Activated CD8-positive, alpha-beta T cell treated with anti-CD3 and anti-CD28 coated beads for 36 hours (primary cell): ENCODE data around the gene SUPT20H. TPM values are rescaled to one million over a fixed set of nuclear protein-coding genes. Genes with fewer than 3 reads are reported as not detected.

ENCODE experiments used
- ATAC-seq: fragments of 200-7000 bp; cut with Tn5 transposase; one replicate; pipeline ENCODE4 v1.10.0; 2021; ENCODE audit warnings: mild to moderate bottlenecking, moderate library complexity
- CTCF ChIA-PET: fragments of 350-600 bp; sonication (Branson Sonifier 250); formaldehyde crosslinking; loops from one replicate; lab custom pipeline; 2021; ENCODE audit warnings: antibody characterized with exemption; lab: Charles Lee
- POLR2A ChIA-PET: fragments of 350-600 bp; sonication (Branson Sonifier 250); formaldehyde crosslinking; loops from one replicate; lab custom pipeline; 2021; ENCODE audit warnings: antibody characterized with exemption; lab: Charles Lee
- DNase-seq: peaks from one replicate; pipeline ENCODE4 v3.0.0-alpha.2; 2020
- H3K27ac Mint-ChIP-seq: one replicate; pipeline ENCODE4 v1.8.0; 2021; ENCODE audit warnings: mild to moderate bottlenecking, mixed read lengths
- H3K27me3 Mint-ChIP-seq: one replicate; pipeline ENCODE4 v1.8.0; 2021; ENCODE audit warnings: mixed read lengths
- H3K36me3 Mint-ChIP-seq: one replicate; pipeline ENCODE4 v1.8.0; 2021; ENCODE audit warnings: low read depth, mixed read lengths
- H3K4me1 Mint-ChIP-seq: one replicate; pipeline ENCODE4 v1.8.0; 2021; ENCODE audit warnings: low read depth, mixed read lengths
- H3K4me3 Mint-ChIP-seq: one replicate; pipeline ENCODE4 v1.8.0; 2021; ENCODE audit warnings: mild to moderate bottlenecking, moderate library complexity, mixed read lengths
- H3K9me3 Mint-ChIP-seq: one replicate; pipeline ENCODE4 v1.8.0; 2021; ENCODE audit warnings: mixed read lengths
- intact Hi-C: fragments of 100-400 bp; cut with micrococcal nuclease; formaldehyde crosslinking; loops from one replicate; pipeline ENCODE4 v1.10.0; 2022
- total RNA-seq, 2 experiments: library from RNA; stranded (reverse); gene quantifications; one replicate each; pipeline ENCODE4 v1.2.3, GENCODE V29; 2021
- TF ChIP-seq, protein P1 (sequence below): fragments of 200-600 bp; IDR thresholded peaks from one replicate; pipeline ENCODE4 v1.8.0; 2022; ENCODE audit warnings: antibody characterized with exemption, mild to moderate bottlenecking

Gene SUPT20H
- total RNA-seq, 2 experiments from 2014 or later = 59.6 to 63.4 TPM

DNA sequence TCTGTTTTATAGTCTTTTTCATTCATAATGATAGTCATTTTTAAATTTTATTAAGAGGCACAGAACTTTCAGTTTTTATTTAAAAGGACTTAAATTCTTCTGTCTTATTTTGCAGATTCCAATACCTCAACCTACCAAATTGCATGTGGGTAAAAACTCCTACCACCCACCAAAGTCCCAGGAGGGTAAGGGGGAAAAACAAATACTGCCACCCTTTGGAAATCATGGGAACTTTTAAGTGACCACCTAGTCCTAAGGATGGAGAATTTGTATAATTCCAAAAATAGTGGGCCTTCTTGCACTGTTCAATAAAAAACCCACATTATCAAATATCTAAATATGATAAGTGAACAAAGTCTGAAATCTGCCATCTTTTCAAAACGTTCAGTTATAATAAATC lies 9.7 kb downstream of the SUPT20H start:
- intact Hi-C loops = no loop called here
- no peak for ATAC-seq
- H3K4me1 Mint-ChIP-seq = peaks cover 36% of the 10 kb centered on the region
- H3K4me3 Mint-ChIP-seq = no peak overlapping the region
- no peak overlapping the region for H3K27ac Mint-ChIP-seq
- TF ChIP-seq, protein P1, sequence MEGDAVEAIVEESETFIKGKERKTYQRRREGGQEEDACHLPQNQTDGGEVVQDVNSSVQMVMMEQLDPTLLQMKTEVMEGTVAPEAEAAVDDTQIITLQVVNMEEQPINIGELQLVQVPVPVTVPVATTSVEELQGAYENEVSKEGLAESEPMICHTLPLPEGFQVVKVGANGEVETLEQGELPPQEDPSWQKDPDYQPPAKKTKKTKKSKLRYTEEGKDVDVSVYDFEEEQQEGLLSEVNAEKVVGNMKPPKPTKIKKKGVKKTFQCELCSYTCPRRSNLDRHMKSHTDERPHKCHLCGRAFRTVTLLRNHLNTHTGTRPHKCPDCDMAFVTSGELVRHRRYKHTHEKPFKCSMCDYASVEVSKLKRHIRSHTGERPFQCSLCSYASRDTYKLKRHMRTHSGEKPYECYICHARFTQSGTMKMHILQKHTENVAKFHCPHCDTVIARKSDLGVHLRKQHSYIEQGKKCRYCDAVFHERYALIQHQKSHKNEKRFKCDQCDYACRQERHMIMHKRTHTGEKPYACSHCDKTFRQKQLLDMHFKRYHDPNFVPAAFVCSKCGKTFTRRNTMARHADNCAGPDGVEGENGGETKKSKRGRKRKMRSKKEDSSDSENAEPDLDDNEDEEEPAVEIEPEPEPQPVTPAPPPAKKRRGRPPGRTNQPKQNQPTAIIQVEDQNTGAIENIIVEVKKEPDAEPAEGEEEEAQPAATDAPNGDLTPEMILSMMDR = peak; percentile 5
- H3K36me3 Mint-ChIP-seq = peaks cover 40% of the 10 kb centered on the region
- CTCF ChIA-PET = no interaction called here
- H3K9me3 Mint-ChIP-seq = peaks cover 4% of the 10 kb centered on the region
- no peaks in the 10 kb centered on the region for H3K27me3 Mint-ChIP-seq
- POLR2A ChIA-PET = no interaction called here
- no peak for DNase-seq

GRCh38 chr13:37047846-37048245 lies 11.6 kb downstream of the SUPT20H start:
- DNase-seq (no peak), ATAC-seq (no peak)
- TF ChIP-seq, protein P1 = no peak
- POLR2A ChIA-PET = interaction anchor here (1.8 kb wide), 1 partner anchor 48 kb away, joined by 7 read pairs; the partner anchor contains the start of genes ALG5 and EXOSC8
- H3K27ac Mint-ChIP-seq = no peak overlapping the region
- CTCF ChIA-PET = interaction anchor here (0.9 to 1.1 kb wide), 3 partner anchors 9 to 49 kb away, joined by 3 read pairs; partner anchors contain the start of gene ALG5
- H3K9me3 Mint-ChIP-seq = no peaks in the 10 kb centered on the region
- peaks cover 30% of the 10 kb centered on the region for H3K36me3 Mint-ChIP-seq
- peaks cover 25% of the 10 kb centered on the region for H3K4me1 Mint-ChIP-seq
- no peaks in the 10 kb centered on the region for H3K27me3 Mint-ChIP-seq
- H3K4me3 Mint-ChIP-seq = no peak overlapping the region
- intact Hi-C loops = no loop called here

- Mint-ChIP-seq H3K4me1 (peaks cover 17% of the 10 kb centered on the region), H3K4me3 (no peak overlapping the region), H3K9me3 (no peaks in the 10 kb centered on the region), H3K27me3 (no peaks in the 10 kb centered on the region), H3K27ac (peak overlapping the region; percentile 20), H3K36me3 (peaks cover 29% of the 10 kb centered on the region)
- ATAC-seq (no peak), DNase-seq (no peak)
- intact Hi-C loops = no loop called here
- ChIA-PET POLR2A (interaction anchor here (0.6 to 1.8 kb wide), 2 partner anchors 47 to 1302 kb away, joined by 3 to 7 read pairs; partner anchors contain the start of genes ALG5 and EXOSC8), CTCF (no interaction called here)
- TF ChIP-seq, protein P1 = no peak
Measured at GRCh38 chr13:37047032-37047431, 12.5 kb downstream of the SUPT20H start.

GRCh38 chr13:37046062-37046461 lies 13.4 kb downstream of the SUPT20H start:
- no peak for DNase-seq
- ATAC-seq = no peak
- POLR2A ChIA-PET = no interaction called here
- H3K27ac Mint-ChIP-seq = no peak overlapping the region
- TF ChIP-seq, protein P1 = no peak
- CTCF ChIA-PET = interaction anchor here (1.1 kb wide), 1 partner anchor 14 kb away, joined by 3 read pairs; no protein-coding TSS in a partner anchor
- no peaks in the 10 kb centered on the region for H3K27me3 Mint-ChIP-seq
- H3K9me3 Mint-ChIP-seq = no peaks in the 10 kb centered on the region
- H3K4me1 Mint-ChIP-seq = peaks cover 8% of the 10 kb centered on the region
- H3K36me3 Mint-ChIP-seq = peaks cover 28% of the 10 kb centered on the region
- H3K4me3 Mint-ChIP-seq = no peak overlapping the region
- intact Hi-C loops = no loop called here

DNA sequence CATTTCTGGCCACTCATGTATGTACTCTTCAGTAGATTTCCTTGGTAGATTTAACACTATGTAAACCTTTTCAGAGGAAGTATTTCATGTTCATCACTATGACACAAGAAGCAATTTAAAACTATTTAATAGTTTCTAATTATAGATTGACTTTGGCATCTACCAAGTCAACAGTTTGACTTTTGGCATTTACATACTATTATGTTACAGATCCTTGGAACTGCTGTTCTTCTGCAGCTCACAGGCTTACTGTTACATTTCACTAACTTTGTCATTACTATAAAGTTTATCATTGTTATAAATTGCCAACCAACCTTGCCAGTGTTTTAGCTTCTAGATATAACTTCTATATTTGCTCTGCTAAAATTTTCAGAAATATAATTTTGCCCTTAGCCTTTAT lies 18.7 kb downstream of the SUPT20H start:
- H3K27ac Mint-ChIP-seq = no peak overlapping the region
- ChIA-PET CTCF (no interaction called here), POLR2A (no interaction called here)
- H3K4me1 Mint-ChIP-seq = peaks cover 3% of the 10 kb centered on the region
- H3K27me3 Mint-ChIP-seq = no peaks in the 10 kb centered on the region
- ATAC-seq (no peak), DNase-seq (no peak)
- no peaks in the 10 kb centered on the region for H3K9me3 Mint-ChIP-seq
- H3K36me3 Mint-ChIP-seq = peaks cover 39% of the 10 kb centered on the region
- intact Hi-C loops = no loop called here
- no peak overlapping the region for H3K4me3 Mint-ChIP-seq
- TF ChIP-seq, protein P1 = no peak
